Parathyroid adenoma (tissue), 2 donors: ENCODE results near the gene C11orf42.

ENCODE experiments used
- H2AFZ ChIP-seq: fragments of 300-600 bp; sonication (generic); one replicate; pipeline ENCODE4 v1.7.0; 2017; ENCODE audit warnings: antibody characterized with exemption, mild to moderate bottlenecking
- H3K27ac ChIP-seq: fragments of 300-600 bp; sonication (generic); one replicate; pipeline ENCODE4 v1.7.0; 2017
- H3K27me3 ChIP-seq: fragments of 300-600 bp; sonication (generic); one replicate; pipeline ENCODE4 v1.7.0; 2017; ENCODE audit warnings: low read length; ENCODE audit not compliant: control insufficient read depth, insufficient read depth
- H3K36me3 ChIP-seq: fragments of 300-600 bp; sonication (generic); one replicate; pipeline ENCODE4 v1.7.0; 2017; ENCODE audit warnings: low read length; ENCODE audit not compliant: control insufficient read depth, insufficient read depth
- H3K4me1 ChIP-seq: fragments of 300-600 bp; sonication (generic); one replicate; pipeline ENCODE4 v1.7.0; 2017; ENCODE audit warnings: control low read depth
- H3K4me2 ChIP-seq: fragments of 300-600 bp; sonication (generic); one replicate; pipeline ENCODE4 v1.7.0; 2017; ENCODE audit warnings: low read length
- H3K4me3 ChIP-seq: fragments of 300-600 bp; sonication (generic); one replicate; pipeline ENCODE4 v1.7.0; 2017; ENCODE audit warnings: low read depth, low read length
- H3K79me2 ChIP-seq: fragments of 300-600 bp; sonication (generic); one replicate; pipeline ENCODE4 v1.7.0; 2017; ENCODE audit warnings: control low read depth
- H3K9ac ChIP-seq: fragments of 300-600 bp; sonication (generic); one replicate; pipeline ENCODE4 v1.7.0; 2017; ENCODE audit warnings: mild to moderate bottlenecking
- H3K9me3 ChIP-seq: fragments of 300-600 bp; sonication (generic); one replicate; pipeline ENCODE4 v1.7.0; 2017; ENCODE audit warnings: low read length; ENCODE audit not compliant: control insufficient read depth
- TF ChIP-seq, protein P1 (sequence below): fragments of 300-600 bp; sonication (generic); IDR thresholded peaks from one replicate; pipeline ENCODE4 v1.7.0; 2017; ENCODE audit warnings: antibody characterized with exemption, mild to moderate bottlenecking
- donor health status: primary hyperparathyroidism.

The C11orf42 gene

DNA sequence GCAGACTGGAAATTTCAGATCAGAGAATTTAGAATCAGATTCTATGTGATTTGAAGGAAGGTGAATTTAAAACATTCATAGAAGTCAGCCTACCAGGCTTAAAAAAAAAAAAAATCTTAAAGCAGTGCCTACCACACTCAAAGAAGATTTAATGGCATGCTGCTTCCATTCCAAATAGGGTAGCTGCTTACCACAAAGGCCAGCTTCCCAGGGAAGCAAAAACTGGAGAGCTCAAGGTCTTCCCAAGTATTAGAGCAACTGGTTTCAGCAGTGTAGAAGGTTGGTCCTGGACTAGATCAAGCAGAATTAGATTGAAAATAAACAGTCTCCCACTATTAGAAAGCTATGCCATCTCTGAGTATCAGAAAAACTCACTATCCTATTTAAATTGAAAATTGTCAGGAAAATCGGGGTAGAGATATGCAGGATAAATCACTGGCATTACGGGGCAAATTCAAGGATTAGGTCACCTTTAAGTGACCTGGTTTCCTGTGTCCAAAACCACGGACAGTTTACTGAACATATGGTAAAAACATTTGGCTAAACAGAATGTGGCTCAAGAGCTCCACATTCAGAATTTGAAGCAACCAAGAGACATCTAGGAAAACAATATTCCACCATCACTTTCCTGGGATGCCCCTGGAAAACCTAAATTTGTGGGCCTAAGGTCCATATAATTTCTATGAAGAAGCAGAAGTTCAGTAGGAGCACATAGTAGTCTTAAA is 1.3 kb downstream of the C11orf42 start:
- H3K27me3 ChIP-seq, result no peaks in the 10 kb centered on the region
- H3K4me2 ChIP-seq, result no peak overlapping the region
- no peak overlapping the region for H3K9ac ChIP-seq
- H3K36me3 ChIP-seq, result no peaks in the 10 kb centered on the region
- H2AFZ ChIP-seq, result no peak overlapping the region
- H3K4me1 ChIP-seq, result no peaks in the 10 kb centered on the region
- H3K9me3 ChIP-seq, result no peaks in the 10 kb centered on the region
- H3K79me2 ChIP-seq, result no peaks in the 10 kb centered on the region
- TF ChIP-seq, protein P1, sequence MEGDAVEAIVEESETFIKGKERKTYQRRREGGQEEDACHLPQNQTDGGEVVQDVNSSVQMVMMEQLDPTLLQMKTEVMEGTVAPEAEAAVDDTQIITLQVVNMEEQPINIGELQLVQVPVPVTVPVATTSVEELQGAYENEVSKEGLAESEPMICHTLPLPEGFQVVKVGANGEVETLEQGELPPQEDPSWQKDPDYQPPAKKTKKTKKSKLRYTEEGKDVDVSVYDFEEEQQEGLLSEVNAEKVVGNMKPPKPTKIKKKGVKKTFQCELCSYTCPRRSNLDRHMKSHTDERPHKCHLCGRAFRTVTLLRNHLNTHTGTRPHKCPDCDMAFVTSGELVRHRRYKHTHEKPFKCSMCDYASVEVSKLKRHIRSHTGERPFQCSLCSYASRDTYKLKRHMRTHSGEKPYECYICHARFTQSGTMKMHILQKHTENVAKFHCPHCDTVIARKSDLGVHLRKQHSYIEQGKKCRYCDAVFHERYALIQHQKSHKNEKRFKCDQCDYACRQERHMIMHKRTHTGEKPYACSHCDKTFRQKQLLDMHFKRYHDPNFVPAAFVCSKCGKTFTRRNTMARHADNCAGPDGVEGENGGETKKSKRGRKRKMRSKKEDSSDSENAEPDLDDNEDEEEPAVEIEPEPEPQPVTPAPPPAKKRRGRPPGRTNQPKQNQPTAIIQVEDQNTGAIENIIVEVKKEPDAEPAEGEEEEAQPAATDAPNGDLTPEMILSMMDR, result no peak
- H3K4me3 ChIP-seq, result no peak overlapping the region
- H3K27ac ChIP-seq, result no peak overlapping the region

- TF ChIP-seq, protein P1, result no peak
- Histone ChIP-seq H3K36me3 (no peaks in the 10 kb centered on the region), H3K9ac (no peak overlapping the region)
Measured at GRCh38 chr11:6209801-6210200, 4.4 kb downstream of the C11orf42 start.

DNA sequence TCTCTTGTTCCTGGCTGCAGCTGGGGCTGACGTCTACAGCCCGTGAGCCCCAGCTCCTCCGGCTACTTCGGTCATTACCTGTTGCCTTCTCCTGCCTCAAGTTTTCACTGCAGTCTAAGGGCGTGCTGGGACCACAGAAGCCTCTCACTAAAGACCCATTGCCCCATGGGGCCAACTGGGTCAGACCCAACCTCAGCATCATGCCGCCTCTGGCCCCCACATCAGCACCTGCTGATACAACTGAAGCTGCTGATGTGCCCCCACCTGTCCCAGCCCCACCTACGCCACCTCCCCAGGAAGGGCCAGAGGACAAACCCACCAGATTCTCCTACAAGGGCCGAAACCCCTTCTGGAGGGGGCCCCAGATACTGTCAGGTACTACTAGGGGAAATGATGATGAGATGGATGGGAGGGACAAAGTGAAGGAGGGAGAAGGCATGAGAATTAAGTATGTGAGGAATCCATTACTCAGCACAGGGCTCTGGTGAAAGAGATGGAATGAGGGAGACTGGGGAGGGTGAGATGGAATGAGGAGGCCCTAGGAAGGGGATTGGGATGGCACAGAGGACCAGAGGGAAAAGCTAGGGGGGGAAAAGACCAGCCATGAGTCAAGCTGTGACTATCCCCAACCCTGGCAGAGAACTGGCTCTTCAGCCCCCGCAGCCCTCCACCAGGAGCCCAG is 5.1 kb downstream of the C11orf42 start:
- H3K9me3 ChIP-seq, result no peaks in the 10 kb centered on the region
- TF ChIP-seq, protein P1, result no peak
- H3K27ac ChIP-seq, result no peak overlapping the region
- no peak overlapping the region for H3K4me2 ChIP-seq
- H3K36me3 ChIP-seq, result no peaks in the 10 kb centered on the region
- H3K79me2 ChIP-seq, result no peaks in the 10 kb centered on the region
- no peak overlapping the region for H3K9ac ChIP-seq
- H3K27me3 ChIP-seq, result no peaks in the 10 kb centered on the region
- H2AFZ ChIP-seq, result no peak overlapping the region
- H3K4me1 ChIP-seq, result no peaks in the 10 kb centered on the region
- H3K4me3 ChIP-seq, result no peak overlapping the region

More at GRCh38 chr11:6209801-6210200, 4.4 kb downstream of the C11orf42 start:
- no peaks in the 10 kb centered on the region for H3K9me3 ChIP-seq
- H3K4me3 ChIP-seq, result no peak overlapping the region
- H3K4me2 ChIP-seq, result no peak overlapping the region
- no peaks in the 10 kb centered on the region for H3K27me3 ChIP-seq
- H2AFZ ChIP-seq, result no peak overlapping the region
- H3K4me1 ChIP-seq, result no peaks in the 10 kb centered on the region
- no peaks in the 10 kb centered on the region for H3K79me2 ChIP-seq
- H3K27ac ChIP-seq, result no peak overlapping the region

- Histone ChIP-seq H3K27ac (no peak overlapping the region), H3K79me2 (no peaks in the 10 kb centered on the region), H2AFZ (no peak overlapping the region), H3K4me2 (no peak overlapping the region), H3K9me3 (no peaks in the 10 kb centered on the region), H3K36me3 (no peaks in the 10 kb centered on the region), H3K4me3 (no peak overlapping the region), H3K9ac (no peak overlapping the region), H3K27me3 (no peaks in the 10 kb centered on the region), H3K4me1 (no peaks in the 10 kb centered on the region)
- TF ChIP-seq, protein P1, result no peak
Measured at GRCh38 chr11:6214530-6214929, 9.2 kb downstream of the C11orf42 start.
